ENCODE data around the gene DLG1.

- TF ChIP-seq CTCF (IDR thresholded peaks at IDR 0.05) (no peak), POLR2AphosphoS5 (IDR thresholded peaks at IDR 0.05; ENCODE audit: low read depth, low read length) (no peak), SIN3A (IDR thresholded peaks at IDR 0.05; ENCODE audit: borderline replicate concordance, insufficient read depth, low read depth, low read length) (no peak), TCF7L2 (IDR thresholded peaks at IDR 0.05; ENCODE audit: low read depth, low read length) (no peak), REST (IDR thresholded peaks at IDR 0.05; ENCODE audit: insufficient read depth in 1 of 2, low read depth in 2 of 2, low read length in 1 of 2) (no peak)
Measured at GRCh38 chr3:197137751-197138150, 160.7 kb downstream of the DLG1 start.
